ENCODE measurements around the gene RAMACL. TPM values are rescaled to one million over a fixed set of nuclear protein-coding genes. Genes with fewer than 3 reads are reported as not detected.

RAMACL gene
- total and polyA plus RNA-seq, 12 donors: 0.20 to 2.4 (median 0.63) TPM

GRCh38 chr6:166562726-166563125 is 23.8 kb downstream of the RAMACL start:
- Histone ChIP-seq H3K4me1 (peaks cover 0 to 70% (median 36%) of the 10 kb centered on the region in 9 donors), H3K27me3 (no peaks in the 10 kb centered on the region), H3K27ac (peak overlapping the region in 5 of 10 donors; percentile 6 to 42 (median 26)), H3K36me3 (peaks cover 0 to 4% (median 0%) of the 10 kb centered on the region in 9 donors), H3K4me3 (no peak overlapping the region), H3K9me3 (peaks cover 0 to 19% (median 7%) of the 10 kb centered on the region in 11 donors)
- intact Hi-C loops (cut with DNase I): no loop called here
- DNase-seq (no peak), ATAC-seq (no peak)
- TF ChIP-seq, protein P1, sequence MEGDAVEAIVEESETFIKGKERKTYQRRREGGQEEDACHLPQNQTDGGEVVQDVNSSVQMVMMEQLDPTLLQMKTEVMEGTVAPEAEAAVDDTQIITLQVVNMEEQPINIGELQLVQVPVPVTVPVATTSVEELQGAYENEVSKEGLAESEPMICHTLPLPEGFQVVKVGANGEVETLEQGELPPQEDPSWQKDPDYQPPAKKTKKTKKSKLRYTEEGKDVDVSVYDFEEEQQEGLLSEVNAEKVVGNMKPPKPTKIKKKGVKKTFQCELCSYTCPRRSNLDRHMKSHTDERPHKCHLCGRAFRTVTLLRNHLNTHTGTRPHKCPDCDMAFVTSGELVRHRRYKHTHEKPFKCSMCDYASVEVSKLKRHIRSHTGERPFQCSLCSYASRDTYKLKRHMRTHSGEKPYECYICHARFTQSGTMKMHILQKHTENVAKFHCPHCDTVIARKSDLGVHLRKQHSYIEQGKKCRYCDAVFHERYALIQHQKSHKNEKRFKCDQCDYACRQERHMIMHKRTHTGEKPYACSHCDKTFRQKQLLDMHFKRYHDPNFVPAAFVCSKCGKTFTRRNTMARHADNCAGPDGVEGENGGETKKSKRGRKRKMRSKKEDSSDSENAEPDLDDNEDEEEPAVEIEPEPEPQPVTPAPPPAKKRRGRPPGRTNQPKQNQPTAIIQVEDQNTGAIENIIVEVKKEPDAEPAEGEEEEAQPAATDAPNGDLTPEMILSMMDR (IDR thresholded peaks at IDR 0.05): no peak
- 98 to 100% methylated on average over 9 of the region's 9 CpGs for WGBS, 2 donors

DNA sequence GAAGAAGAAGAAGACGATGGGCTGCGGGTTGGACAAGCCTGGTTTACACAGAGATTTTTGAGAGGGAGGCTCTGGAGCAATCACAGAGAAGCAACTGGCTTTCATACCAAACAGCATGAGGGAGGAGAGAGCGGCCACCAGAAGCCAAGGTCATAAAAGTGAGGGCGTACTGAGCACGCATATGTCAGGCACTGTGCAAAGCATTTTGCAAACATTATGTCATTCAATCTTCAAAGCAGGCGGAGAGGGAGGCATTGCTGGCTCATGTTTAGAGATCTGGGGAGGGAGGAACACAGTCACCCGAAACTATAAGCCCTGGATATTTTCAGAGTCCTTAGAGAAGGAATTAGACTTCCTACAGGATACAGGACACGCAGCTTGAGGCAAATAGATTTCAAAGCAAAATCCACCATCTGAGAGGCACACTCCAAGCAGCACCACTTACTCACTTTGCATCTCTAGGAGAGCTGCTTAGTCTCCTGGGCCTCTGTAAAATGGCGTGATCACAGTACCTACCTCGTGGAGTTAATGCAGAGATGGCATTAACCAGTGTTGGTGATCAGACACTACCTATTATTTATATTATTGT is 24.6 kb downstream of the RAMACL start:
- intact Hi-C loops (cut with DNase I): no loop called here
- 78 to 80% methylated on average over 10 of the region's 10 CpGs for WGBS, 2 donors
- Histone ChIP-seq H3K36me3 (peaks cover 0 to 4% (median 0%) of the 10 kb centered on the region in 9 donors), H3K4me3 (no peak overlapping the region), H3K27me3 (no peaks in the 10 kb centered on the region), H3K9me3 (peaks cover 0 to 19% (median 7%) of the 10 kb centered on the region in 11 donors), H3K27ac (peak overlapping the region in 4 of 10 donors; percentile 1 to 42 (median 16)), H3K4me1 (peaks cover 0 to 68% (median 36%) of the 10 kb centered on the region in 9 donors)
- TF ChIP-seq, protein P1 (IDR thresholded peaks at IDR 0.05): no peak
- ATAC-seq (no peak), DNase-seq (no peak)

DNA sequence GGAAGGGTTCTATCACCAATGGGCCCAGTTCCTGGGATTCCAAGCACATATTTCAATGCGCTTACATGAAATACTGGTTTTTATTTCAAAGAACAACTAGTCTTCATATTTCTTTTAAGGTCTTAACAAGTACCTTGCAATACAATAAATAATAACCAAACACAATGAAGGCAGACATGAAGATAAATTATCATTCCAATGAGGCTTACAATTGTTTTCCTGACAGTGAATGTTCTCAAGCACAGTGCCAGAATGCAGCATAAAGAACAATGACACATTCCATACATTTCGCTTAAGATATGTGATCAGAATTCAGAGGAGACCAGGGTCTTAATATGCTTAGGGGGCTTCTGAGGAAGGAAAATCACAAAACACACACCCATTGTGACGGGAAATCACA is 26.3 kb downstream of the RAMACL start:
- H3K36me3 ChIP-seq: peaks cover 0 to 4% (median 0%) of the 10 kb centered on the region in 9 donors
- ATAC-seq (no peak), DNase-seq (no peak)
- TF ChIP-seq, protein P1 (IDR thresholded peaks at IDR 0.05): no peak
- no peaks in the 10 kb centered on the region for H3K27me3 ChIP-seq
- intact Hi-C loops (cut with DNase I): no loop called here
- WGBS, 2 donors: 98% methylated on average over 3 of the region's 3 CpGs
- no peak overlapping the region for H3K4me3 ChIP-seq
- H3K9me3 ChIP-seq: peaks cover 0 to 19% (median 7%) of the 10 kb centered on the region in 11 donors
- H3K4me1 ChIP-seq: peaks cover 5 to 69% (median 42%) of the 10 kb centered on the region in 9 donors
- H3K27ac ChIP-seq: no peak overlapping the region

DNA sequence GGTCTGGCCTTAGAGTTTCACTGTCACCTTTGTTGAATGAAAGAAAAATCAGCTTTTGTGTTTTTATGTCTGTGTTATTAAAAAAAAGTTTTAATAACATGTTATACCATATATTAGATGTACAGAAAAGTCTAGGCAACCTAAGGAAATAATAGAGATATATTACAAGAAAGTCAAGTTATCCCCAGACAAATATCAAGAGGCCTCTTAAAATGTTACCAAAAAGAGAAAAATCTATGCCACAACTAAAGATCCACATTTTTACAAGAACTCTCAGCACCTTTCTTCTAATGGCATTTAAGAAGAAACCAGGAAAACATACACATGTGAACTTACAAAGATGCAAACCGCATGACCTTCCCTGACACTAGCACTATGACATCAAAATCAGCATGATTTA is 26.8 kb downstream of the RAMACL start:
- Histone ChIP-seq H3K27ac (no peak overlapping the region), H3K9me3 (peaks cover 0 to 19% (median 7%) of the 10 kb centered on the region in 11 donors), H3K4me3 (no peak overlapping the region), H3K36me3 (peaks cover 0 to 4% (median 0%) of the 10 kb centered on the region in 9 donors), H3K27me3 (no peaks in the 10 kb centered on the region), H3K4me1 (peaks cover 5 to 69% (median 44%) of the 10 kb centered on the region in 9 donors)
- ATAC-seq (no peak), DNase-seq (no peak)
- TF ChIP-seq, protein P1 (IDR thresholded peaks at IDR 0.05): no peak
- WGBS, 2 donors: 91 to 100% methylated on average over 1 of the region's 1 CpG
- intact Hi-C loops (cut with DNase I): loop anchor here in 5 of 10 donors (5.0 kb wide), 2 partner anchors 53 to 68 kb away; partner anchors contain the start of gene RPS6KA2 (in 4 of the 5)

All from heart right ventricle (tissue), 16 donors.